LNCaP clone FGC (cell line): ENCODE data around the gene C16orf78.

Source experiments
- DNase-seq: peaks from one replicate; pipeline ENCODE4 v3.0.0-alpha.2; 2011; ENCODE audit warnings: low read depth
- H3K4me3 ChIP-seq: 2 replicates; pipeline ENCODE4 v1.5.1; 2011; ENCODE audit warnings: mild to moderate bottlenecking, low read depth, low read length, control low read depth
- TF ChIP-seq, protein P1 (sequence below): IDR thresholded peaks from 2 replicates; pipeline ENCODE4 v1.5.1; 2012; ENCODE audit warnings: mild to moderate bottlenecking; ENCODE audit not compliant: control insufficient read depth, insufficient read depth; ENCODE audit errors: extremely low read depth

Gene C16orf78

DNA sequence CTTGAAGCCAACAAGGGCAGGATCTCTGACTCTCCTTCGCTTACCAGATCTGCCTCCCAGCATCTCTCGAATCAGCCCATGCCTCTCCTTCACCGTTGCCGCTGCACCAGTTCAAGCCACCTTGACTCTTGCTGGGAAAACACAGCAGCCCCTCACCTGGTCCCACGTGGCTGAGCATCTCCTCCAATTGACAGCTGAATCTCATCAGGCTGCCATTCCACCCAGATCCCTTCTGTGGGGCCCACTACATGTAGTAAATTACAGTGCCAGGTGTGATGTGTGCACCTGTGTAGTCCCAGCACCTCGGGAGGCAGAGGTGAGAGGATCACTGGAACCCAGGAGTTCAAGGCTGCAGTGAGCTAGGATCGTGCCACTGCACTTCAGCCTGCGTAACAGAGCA is 37.8 kb upstream of the C16orf78 start:
- TF ChIP-seq, protein P1, sequence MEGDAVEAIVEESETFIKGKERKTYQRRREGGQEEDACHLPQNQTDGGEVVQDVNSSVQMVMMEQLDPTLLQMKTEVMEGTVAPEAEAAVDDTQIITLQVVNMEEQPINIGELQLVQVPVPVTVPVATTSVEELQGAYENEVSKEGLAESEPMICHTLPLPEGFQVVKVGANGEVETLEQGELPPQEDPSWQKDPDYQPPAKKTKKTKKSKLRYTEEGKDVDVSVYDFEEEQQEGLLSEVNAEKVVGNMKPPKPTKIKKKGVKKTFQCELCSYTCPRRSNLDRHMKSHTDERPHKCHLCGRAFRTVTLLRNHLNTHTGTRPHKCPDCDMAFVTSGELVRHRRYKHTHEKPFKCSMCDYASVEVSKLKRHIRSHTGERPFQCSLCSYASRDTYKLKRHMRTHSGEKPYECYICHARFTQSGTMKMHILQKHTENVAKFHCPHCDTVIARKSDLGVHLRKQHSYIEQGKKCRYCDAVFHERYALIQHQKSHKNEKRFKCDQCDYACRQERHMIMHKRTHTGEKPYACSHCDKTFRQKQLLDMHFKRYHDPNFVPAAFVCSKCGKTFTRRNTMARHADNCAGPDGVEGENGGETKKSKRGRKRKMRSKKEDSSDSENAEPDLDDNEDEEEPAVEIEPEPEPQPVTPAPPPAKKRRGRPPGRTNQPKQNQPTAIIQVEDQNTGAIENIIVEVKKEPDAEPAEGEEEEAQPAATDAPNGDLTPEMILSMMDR: no peak
- no peak overlapping the region for H3K4me3 ChIP-seq
- no peak for DNase-seq

DNA sequence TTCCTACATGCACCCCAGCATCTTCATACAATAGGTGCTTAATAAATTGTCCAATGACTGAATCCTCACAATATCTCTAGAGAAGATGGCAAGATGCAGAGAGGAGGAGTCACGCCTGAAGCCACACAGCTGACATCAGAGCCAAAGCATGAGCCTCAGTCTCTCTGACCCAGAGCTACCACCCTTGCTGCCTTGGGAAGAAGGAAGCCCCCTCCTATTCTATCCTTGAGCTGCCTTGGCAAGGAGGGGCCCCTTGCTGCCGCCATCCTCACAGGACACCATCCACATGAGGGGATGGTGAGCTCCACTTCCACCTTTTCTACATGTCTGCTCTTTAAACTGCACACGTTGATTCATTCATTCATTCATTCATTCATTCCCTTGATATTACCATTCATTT is 37.0 kb upstream of the C16orf78 start:
- DNase-seq: no peak
- H3K4me3 ChIP-seq: no peak overlapping the region
- TF ChIP-seq, protein P1: no peak

DNA sequence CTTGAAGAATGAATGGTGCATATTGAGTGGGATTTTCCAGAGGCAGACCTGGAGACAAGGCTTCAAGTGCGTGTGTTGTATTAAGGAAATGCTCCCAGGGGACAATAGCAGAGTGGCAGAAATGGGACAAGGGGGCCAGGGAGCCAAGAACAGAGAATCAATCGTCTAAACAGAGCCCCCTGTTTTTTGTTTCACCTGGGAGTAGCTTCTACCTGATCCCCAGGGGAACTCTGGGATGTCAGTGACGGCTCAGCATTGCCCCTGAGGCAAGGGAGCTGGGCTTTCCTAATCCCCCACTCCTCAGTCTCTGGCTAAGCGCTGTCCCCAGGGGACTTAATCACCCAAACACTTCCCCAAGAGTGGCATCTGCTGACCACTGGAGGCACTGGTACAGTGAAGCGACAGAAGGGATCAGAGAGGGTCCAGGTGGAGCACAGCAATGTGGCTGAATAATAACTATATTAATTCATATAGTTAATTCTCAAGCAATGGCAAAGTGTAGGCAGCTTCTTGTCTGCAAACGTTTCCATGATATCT is 35.7 kb upstream of the C16orf78 start:
- DNase-seq: no peak
- no peak overlapping the region for H3K4me3 ChIP-seq
- TF ChIP-seq, protein P1: no peak

DNA sequence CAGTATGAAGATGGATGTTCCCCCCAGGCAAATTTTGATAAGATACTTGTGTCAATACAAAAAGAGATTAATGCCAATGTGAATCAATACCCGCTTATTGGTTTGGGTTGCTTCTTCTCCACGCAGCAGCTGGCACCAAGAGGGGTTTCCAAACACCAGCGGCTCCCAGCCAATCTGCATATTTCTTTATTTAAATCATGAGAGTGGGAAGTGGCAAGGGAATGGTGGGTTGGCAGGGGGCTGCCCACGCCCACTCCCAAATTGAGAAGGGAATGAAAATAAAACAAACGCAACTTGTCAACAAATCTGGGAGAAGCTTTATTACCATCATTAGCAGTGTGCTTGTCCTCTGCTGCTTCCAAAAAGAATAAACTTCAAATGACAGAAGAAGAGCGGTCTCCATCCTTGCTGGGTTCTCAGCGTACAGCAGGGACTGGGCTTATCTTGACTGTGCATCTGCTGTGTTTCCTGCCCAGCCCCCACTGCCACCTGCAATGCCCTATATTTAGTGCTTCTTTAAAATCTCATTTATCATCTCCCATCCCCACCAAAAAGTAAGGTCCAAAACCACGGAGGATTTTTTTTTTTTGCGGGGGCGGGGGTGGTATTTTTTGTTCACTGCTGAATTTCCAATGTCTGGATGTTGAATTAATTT is 34.9 kb upstream of the C16orf78 start:
- H3K4me3 ChIP-seq: no peak overlapping the region
- DNase-seq: no peak

DNA sequence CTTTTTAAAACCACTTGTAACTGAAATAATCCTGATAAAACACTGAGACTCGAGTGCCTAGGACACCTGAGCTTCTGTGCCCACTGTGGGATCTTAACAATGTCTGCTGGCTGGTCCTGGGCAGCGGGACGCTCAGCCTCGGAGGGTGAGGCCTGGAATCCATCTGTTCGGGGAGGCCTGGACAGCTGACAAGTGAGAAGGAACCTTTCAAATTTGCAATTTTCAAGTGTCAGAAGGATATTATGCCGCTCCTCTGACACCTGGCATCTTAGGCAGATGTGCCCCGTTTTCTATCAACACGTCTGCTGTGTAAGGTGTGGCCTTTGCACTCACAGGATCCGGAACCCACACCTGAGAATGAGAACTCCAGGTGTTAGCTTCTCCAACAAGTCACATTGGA is 33.1 kb upstream of the C16orf78 start:
- DNase-seq: no peak
- TF ChIP-seq, protein P1: no peak
- H3K4me3 ChIP-seq: no peak overlapping the region

More for the DNA sequence above, 34.9 kb upstream of the C16orf78 start:
- TF ChIP-seq, protein P1: no peak

DNA sequence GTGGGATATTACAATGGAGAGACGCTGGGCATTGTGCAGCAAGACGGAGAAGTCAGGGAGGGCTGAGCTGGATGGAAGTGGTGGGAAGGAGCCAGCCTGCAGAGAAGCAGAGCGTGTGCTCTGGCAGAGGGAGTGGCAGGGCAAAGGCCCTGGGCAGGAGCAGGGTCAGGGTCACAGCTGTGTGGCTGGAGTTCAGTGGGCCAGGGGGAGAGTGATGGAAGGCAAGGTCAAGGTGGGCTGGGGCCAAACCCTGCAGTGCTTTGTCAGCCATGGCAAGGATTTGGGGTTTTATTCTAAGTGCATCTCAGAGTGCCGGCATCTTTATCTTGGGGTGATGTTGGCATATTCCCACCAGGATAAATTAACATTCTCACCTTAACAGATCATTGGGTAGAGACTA is 31.9 kb upstream of the C16orf78 start:
- TF ChIP-seq, protein P1: no peak
- no peak for DNase-seq
- no peak overlapping the region for H3K4me3 ChIP-seq
